NCI-H2196 (cell line): ENCODE results near the gene SYCE3.

Source experiments
- DNase-seq: peaks from one replicate; lab custom pipeline; 2025; ENCODE audit not compliant: unreplicated experiment; lab: John Stamatoyannopoulos, UW

Gene SYCE3

GRCh38 chr22:50504369-50505211 is 58.1 kb downstream of the SYCE3 start:
- no peak for DNase-seq

GRCh38 chr22:50503475-50504145 is 59.1 kb downstream of the SYCE3 start:
- no peak for DNase-seq

GRCh38 chr22:50502628-50503474 is 59.9 kb downstream of the SYCE3 start:
- no peak for DNase-seq

GRCh38 chr22:50502096-50502495 is 60.6 kb downstream of the SYCE3 start:
- no peak for DNase-seq
